GM23338 (cell line): ENCODE results near the gene ZNF790.

Source experiments
- CREB1 ChIP-seq: fragments of 250-450 bp; sonication (Bioruptor Pico); IDR thresholded peaks from 2 replicates; pipeline ENCODE4 v1.5.0; 2020; ENCODE audit warnings: low read depth, mild to moderate bottlenecking, moderate library complexity
- CTCF ChIP-seq, 2 experiments: fragments of 200-600 bp in 1 of 2; sonication (generic) in 1 of 2; conservative IDR thresholded peaks; 2 replicates each; pipeline versions ENCODE4 v1.5.1 to v1.6.1; 2016 to 2017; ENCODE audit warnings: antibody characterized with exemption in 2 of 2, low read depth in 2 of 2, mild to moderate bottlenecking in 2 of 2, moderate library complexity in 1 of 2
- EZH2 ChIP-seq: fragments of 200-600 bp; sonication (generic); IDR thresholded peaks from one replicate; pipeline ENCODE4 v1.8.0; 2017; ENCODE audit warnings: antibody characterized with exemption, mild to moderate bottlenecking, low read depth; ENCODE audit not compliant: unreplicated experiment
- EZH2phosphoT487 ChIP-seq: fragments of 200-600 bp; sonication (generic); IDR thresholded peaks from one replicate; pipeline ENCODE4 v1.8.1; 2018; ENCODE audit warnings: antibody characterized with exemption; ENCODE audit not compliant: unreplicated experiment
- JUNB ChIP-seq: IDR thresholded peaks from one replicate; pipeline ENCODE4 v1.6.1; 2016; ENCODE audit warnings: antibody characterized with exemption; ENCODE audit not compliant: unreplicated experiment
- NANOG ChIP-seq: IDR thresholded peaks from 2 replicates; pipeline ENCODE4 v1.6.1; 2016; ENCODE audit warnings: antibody characterized with exemption, borderline replicate concordance
- POLR2AphosphoS5 ChIP-seq: IDR thresholded peaks from 2 replicates; pipeline ENCODE4 v1.6.1; 2016; ENCODE audit warnings: antibody characterized with exemption, low read depth
- STAT1 ChIP-seq: IDR thresholded peaks from one replicate; pipeline ENCODE4 v1.6.1; 2016; ENCODE audit warnings: antibody characterized with exemption; ENCODE audit not compliant: unreplicated experiment
- ZNF114 ChIP-seq: fragments of 250-450 bp; sonication (Bioruptor Pico); IDR thresholded peaks from 2 replicates; pipeline ENCODE4 v1.5.0; 2020; ENCODE audit warnings: mild to moderate bottlenecking, moderate library complexity
- TF ChIP-seq, protein P1 (sequence below): IDR thresholded peaks from one replicate; pipeline ENCODE4 v1.6.1; 2018; ENCODE audit warnings: antibody characterized with exemption; ENCODE audit not compliant: unreplicated experiment
- TF ChIP-seq, protein P2 (sequence below): IDR thresholded peaks from 2 replicates; pipeline ENCODE4 v1.6.1; 2016; ENCODE audit warnings: antibody characterized with exemption

DNA sequence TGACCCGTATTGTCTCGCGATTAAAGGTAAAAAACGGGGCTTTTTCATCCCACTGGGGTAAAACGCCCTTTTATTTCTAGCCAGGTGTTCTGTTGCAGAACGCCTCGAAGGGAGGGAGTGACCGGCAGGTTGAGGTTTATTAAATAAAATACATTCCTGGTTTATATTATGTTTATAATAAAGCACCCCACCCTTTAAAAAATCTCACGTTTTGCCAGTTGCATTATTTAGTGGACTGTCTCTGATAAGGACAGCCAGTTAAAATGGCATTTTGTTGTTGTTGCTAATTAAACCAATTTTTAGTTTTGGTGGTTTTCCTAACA lies 40.4 kb downstream of the ZNF790 start:
- TF ChIP-seq EZH2phosphoT487 (no peak), CTCF (conservative IDR thresholded peaks at IDR 0.05; ENCODE audit: low read depth in 2 of 2) (no peak), POLR2AphosphoS5 (no peak), NANOG (no peak), EZH2 (no peak), CREB1 (CRISPR knock-in tag) (no peak), JUNB (no peak), ZNF114 (CRISPR knock-in tag) (no peak), STAT1 (no peak)
- TF ChIP-seq, protein P1, sequence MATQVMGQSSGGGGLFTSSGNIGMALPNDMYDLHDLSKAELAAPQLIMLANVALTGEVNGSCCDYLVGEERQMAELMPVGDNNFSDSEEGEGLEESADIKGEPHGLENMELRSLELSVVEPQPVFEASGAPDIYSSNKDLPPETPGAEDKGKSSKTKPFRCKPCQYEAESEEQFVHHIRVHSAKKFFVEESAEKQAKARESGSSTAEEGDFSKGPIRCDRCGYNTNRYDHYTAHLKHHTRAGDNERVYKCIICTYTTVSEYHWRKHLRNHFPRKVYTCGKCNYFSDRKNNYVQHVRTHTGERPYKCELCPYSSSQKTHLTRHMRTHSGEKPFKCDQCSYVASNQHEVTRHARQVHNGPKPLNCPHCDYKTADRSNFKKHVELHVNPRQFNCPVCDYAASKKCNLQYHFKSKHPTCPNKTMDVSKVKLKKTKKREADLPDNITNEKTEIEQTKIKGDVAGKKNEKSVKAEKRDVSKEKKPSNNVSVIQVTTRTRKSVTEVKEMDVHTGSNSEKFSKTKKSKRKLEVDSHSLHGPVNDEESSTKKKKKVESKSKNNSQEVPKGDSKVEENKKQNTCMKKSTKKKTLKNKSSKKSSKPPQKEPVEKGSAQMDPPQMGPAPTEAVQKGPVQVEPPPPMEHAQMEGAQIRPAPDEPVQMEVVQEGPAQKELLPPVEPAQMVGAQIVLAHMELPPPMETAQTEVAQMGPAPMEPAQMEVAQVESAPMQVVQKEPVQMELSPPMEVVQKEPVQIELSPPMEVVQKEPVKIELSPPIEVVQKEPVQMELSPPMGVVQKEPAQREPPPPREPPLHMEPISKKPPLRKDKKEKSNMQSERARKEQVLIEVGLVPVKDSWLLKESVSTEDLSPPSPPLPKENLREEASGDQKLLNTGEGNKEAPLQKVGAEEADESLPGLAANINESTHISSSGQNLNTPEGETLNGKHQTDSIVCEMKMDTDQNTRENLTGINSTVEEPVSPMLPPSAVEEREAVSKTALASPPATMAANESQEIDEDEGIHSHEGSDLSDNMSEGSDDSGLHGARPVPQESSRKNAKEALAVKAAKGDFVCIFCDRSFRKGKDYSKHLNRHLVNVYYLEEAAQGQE, result no peak
- TF ChIP-seq, protein P2, sequence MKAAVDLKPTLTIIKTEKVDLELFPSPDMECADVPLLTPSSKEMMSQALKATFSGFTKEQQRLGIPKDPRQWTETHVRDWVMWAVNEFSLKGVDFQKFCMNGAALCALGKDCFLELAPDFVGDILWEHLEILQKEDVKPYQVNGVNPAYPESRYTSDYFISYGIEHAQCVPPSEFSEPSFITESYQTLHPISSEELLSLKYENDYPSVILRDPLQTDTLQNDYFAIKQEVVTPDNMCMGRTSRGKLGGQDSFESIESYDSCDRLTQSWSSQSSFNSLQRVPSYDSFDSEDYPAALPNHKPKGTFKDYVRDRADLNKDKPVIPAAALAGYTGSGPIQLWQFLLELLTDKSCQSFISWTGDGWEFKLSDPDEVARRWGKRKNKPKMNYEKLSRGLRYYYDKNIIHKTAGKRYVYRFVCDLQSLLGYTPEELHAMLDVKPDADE, result no peak
